HFF-Myc (cell line): ENCODE results near the gene TRABD2A.
"Not testable (repeated sequence)": the region's sequence is repeated elsewhere in the genome, so short reads cannot be mapped to it uniquely, and the experiment has no call there.

Source experiments
- DNase-seq: peaks from one replicate; pipeline ENCODE4 v3.0.0-alpha.2; 2011; ENCODE audit warnings: low read depth; ENCODE audit errors: extremely low read depth
- H3K4me3 ChIP-seq: replicated peaks from 2 replicates; pipeline ENCODE4 v1.5.1; 2011; ENCODE audit warnings: low read depth, mild to moderate bottlenecking, control low read depth, low read length
- TF ChIP-seq, protein P1 (sequence below): IDR thresholded peaks from 2 replicates; pipeline ENCODE4 v1.5.1; 2012; ENCODE audit warnings: mild to moderate bottlenecking, low read depth, low read length, control low read depth; ENCODE audit errors: missing control alignments

The TRABD2A gene

DNA sequence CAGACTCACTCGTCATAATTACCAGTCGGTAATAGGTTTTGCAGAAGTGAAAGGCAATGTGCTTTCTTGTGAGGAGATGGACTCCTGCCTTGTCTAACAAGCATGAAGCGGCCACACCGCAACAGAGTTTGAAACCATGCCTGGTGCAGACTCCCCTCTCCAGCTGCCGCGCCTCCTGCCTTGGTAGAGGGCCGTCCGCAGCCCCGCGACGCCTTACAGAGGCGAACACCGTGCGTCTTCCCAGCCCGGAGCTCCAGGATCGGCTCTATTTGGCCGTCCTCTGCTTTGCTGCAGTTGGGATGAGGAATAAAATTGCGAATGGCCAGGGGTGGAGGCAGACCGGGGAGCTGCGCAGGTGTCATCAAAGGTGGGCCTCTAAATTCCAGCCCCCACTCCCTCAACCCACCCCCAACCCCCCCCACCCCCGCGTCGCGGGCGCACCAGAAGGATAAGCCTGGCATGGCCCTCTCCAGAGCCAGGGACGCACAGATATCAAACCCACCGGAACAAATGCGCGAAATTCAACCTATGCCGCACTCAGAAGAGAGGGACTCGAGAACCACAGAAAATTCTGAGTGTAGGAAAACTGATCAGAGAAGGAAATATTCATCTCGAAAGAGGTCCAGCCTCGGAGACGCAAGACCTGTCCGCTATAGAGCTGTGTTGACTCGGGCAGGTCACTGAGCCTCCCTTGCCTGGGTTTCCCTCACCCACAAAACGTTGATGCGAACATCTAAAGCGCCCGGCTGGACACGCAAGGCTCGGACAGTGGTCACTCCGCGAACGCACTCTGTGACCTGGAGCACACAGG lies 1.1 kb downstream of the TRABD2A start:
- H3K4me3 ChIP-seq: peak overlapping the region; percentile 47
- DNase-seq: no peak
- TF ChIP-seq, protein P1, sequence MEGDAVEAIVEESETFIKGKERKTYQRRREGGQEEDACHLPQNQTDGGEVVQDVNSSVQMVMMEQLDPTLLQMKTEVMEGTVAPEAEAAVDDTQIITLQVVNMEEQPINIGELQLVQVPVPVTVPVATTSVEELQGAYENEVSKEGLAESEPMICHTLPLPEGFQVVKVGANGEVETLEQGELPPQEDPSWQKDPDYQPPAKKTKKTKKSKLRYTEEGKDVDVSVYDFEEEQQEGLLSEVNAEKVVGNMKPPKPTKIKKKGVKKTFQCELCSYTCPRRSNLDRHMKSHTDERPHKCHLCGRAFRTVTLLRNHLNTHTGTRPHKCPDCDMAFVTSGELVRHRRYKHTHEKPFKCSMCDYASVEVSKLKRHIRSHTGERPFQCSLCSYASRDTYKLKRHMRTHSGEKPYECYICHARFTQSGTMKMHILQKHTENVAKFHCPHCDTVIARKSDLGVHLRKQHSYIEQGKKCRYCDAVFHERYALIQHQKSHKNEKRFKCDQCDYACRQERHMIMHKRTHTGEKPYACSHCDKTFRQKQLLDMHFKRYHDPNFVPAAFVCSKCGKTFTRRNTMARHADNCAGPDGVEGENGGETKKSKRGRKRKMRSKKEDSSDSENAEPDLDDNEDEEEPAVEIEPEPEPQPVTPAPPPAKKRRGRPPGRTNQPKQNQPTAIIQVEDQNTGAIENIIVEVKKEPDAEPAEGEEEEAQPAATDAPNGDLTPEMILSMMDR: no peak

DNA sequence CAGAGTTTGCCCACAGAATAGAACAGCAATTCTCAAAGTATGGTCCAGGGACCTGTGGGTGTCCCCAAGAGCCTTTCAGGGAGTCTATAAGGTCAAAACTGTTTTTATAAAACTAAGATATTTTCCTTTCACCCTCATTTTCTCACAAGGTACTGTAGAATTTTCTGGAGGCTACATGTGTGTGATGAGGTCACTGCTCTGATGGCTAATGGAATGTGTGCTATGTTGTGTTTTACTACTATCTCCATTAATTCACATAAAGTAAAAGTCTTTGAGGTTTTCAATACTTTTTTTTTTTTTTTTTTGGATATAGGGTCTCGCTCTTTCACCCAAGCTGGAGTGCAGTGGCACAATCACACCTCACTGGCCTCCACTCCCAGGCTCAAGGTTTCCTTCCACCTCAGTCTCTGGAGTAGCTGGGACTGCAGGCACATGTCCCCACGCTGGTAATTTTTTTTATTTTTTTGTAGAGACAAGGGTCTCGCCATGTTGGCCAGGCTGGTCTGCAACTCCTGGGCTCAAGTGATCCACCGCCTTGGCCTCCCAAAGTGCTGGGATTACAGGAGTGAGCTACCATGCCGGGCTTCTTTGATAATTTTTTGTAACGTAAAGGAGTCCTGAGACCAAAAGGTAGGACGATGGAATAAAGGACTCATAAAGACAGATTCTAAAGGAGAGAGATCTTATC lies 1.8 kb downstream of the TRABD2A start:
- TF ChIP-seq, protein P1: no peak
- no peak overlapping the region for H3K4me3 ChIP-seq
- DNase-seq: no peak

DNA sequence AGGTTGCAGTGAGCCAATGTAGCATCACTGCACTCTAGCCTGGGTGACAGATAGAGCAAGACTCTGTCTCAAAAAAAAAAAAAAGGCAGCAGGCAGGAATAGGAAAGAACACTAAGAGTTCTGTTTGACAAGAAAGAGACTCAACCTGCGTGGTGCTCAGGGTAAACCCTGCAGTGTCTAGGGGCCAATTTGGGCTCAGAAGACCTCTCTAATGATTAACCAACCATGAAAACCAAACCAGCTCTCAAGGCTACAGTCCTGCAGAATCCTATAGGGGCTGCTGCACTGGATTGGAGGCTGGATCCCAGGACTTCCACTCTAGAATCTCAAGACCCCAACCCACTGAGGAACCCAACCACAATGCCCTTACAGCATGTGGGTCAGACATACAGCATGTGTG lies 2.4 kb downstream of the TRABD2A start:
- DNase-seq: no peak
- TF ChIP-seq, protein P1: no peak
- no peak overlapping the region for H3K4me3 ChIP-seq

DNA sequence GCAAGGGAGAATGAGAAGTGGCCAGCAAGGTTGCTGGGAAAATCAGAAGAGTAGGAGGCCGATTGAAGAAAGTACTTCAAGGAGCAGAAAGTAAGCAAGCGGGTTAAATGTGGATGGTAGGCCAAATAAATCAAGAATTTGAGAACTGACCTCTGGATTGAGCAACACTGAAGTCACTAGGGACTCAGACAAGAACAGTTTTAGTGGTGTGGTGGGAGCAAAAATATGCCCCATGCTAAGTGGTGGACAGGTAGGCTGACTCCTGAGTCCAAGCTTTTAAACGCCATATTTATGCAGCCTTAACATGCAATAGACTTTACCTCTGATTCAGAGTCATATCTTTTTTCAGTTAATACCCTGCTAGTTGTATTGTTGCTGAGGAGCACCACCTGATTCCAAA lies 4.5 kb downstream of the TRABD2A start:
- no peak overlapping the region for H3K4me3 ChIP-seq
- TF ChIP-seq, protein P1: no peak
- no peak for DNase-seq

DNA sequence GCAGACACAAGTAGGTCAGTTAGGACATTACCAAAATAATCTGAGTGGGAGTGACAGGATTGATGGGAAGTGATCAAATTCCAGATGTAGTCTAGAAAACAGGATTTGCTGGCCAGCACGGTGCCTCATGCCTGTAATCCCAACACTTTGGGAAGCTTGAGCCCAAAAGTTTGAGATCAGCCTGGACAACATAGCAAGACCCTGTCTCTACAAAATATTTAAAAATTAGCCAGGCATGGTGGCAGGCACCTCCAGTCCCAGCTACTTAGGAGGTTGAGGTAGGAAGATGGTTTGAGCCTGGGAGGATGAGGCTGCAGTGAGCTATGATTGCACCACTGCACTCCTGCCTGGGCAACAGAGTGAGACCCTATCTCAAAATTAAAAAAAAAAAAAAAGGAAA lies 5.3 kb downstream of the TRABD2A start:
- not testable (repeated sequence) for H3K4me3 ChIP-seq, DNase-seq

DNA sequence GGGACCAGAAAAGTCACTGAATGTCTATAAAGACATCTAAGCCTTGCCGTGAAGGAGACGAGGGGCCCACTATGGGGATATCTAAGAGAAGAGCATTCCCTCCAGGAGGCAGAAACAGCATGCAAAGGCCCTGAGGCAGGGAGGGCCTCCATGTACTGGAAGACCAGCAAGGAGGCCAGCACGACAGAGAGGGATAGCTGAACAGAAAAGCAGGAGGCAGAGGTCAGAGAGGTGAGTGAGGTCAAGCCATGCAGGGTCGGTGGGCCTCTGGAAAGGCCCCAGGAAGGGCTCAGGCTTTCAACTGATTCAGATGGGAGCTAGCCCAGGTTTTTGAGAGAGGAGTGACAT lies 5.7 kb downstream of the TRABD2A start:
- DNase-seq: no peak
- TF ChIP-seq, protein P1: no peak
- no peak overlapping the region for H3K4me3 ChIP-seq

DNA sequence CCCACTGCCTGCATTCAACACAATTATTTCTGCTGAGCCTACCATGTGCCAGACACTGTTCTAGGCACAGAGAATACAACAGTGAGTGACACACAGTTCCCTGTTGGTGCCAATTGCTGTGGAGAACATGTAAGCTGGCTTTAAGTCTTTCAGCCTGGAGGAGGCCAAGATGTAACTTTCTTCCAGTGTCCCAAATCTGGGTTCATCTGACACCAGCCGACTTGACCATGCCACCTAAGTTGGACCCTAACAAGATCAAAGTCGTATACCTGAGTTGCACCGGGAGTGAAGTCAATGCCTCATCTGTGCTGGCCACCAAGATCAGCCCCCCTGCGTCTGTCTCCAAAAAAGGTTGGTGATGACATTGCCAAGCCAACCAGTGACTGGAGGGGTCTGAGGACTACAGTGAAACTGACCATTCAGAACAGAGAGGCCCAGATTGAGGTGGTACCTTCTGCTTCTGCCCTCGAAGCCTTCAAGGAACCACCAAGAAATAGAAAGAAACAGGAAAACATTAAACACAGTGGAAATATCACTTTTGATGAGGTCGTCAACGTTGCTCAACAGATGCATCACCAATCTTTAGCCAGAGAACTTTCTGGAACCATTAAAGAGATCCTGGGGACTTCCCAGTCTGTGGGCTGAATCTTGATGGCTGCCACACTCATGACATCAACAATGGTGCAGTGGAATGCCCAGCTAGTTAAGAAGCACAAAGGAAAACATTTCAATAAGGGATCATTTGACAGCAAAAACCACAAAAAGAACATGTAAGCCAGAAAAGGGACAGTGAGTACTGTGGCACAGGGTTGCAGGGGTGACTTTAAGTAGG lies 6.3 kb downstream of the TRABD2A start:
- DNase-seq: no peak
- H3K4me3 ChIP-seq: no peak overlapping the region
- TF ChIP-seq, protein P1: no peak
